ENCODE measurements around the gene ADAMTSL3.

Gene ADAMTSL3

DNA sequence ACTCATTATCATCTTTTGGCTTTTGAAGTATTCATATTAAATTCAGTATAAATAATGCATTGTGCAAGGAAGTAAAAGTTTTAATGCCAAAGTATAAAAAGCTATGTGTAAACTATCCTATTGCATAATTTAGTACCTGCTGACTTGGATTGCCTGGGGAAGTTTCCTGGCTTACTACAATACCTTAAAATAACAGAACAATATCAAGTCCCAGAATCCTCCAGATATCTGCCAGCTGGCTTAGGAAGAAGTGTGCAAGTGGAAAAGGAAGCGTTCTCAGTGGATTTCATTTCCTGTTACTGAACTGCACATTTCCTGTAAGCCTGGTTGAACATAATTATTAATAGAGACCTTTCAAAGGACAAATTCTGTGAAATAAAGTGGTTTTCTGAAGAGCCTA is 236.7 kb downstream of the ADAMTSL3 start:
- no peaks in the 10 kb centered on the region for H3K9me3 ChIP-seq (ENCODE audit: control insufficient read depth, low read length)
- H3K4me3 ChIP-seq (ENCODE audit: low read depth, low read length) = no peak overlapping the region
- H3K27ac ChIP-seq = no peak overlapping the region
- no peaks in the 10 kb centered on the region for H3K36me3 ChIP-seq (ENCODE audit: control insufficient read depth, insufficient read depth, low read length)
- no peak overlapping the region for H2AFZ ChIP-seq
- H3K27me3 ChIP-seq (ENCODE audit: control insufficient read depth, insufficient read depth, low read length) = no peaks in the 10 kb centered on the region
- no peak overlapping the region for H3K4me2 ChIP-seq (ENCODE audit: low read length)
- no peaks in the 10 kb centered on the region for H3K4me1 ChIP-seq
- no peaks in the 10 kb centered on the region for H3K79me2 ChIP-seq
- H3K9ac ChIP-seq = no peak overlapping the region
- TF ChIP-seq, protein P1, sequence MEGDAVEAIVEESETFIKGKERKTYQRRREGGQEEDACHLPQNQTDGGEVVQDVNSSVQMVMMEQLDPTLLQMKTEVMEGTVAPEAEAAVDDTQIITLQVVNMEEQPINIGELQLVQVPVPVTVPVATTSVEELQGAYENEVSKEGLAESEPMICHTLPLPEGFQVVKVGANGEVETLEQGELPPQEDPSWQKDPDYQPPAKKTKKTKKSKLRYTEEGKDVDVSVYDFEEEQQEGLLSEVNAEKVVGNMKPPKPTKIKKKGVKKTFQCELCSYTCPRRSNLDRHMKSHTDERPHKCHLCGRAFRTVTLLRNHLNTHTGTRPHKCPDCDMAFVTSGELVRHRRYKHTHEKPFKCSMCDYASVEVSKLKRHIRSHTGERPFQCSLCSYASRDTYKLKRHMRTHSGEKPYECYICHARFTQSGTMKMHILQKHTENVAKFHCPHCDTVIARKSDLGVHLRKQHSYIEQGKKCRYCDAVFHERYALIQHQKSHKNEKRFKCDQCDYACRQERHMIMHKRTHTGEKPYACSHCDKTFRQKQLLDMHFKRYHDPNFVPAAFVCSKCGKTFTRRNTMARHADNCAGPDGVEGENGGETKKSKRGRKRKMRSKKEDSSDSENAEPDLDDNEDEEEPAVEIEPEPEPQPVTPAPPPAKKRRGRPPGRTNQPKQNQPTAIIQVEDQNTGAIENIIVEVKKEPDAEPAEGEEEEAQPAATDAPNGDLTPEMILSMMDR (IDR thresholded peaks at IDR 0.05) = no peak

DNA sequence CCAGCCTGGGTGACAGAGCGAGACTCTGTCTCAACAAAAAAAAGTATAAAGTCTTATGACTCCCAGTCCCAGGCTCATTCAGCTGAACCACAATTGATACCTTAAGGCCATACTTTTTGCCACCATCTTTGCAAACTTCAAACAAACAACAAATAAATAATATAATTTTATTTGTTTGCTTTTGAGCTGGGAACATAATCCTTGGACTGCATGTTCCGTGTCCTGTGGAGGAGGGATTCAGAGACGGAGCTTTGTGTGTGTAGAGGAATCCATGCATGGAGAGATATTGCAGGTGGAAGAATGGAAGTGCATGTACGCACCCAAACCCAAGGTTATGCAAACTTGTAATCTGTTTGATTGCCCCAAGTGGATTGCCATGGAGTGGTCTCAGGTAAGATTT is 238.6 kb downstream of the ADAMTSL3 start:
- Histone ChIP-seq H3K27me3 (ENCODE audit: control insufficient read depth, insufficient read depth, low read length) (no peaks in the 10 kb centered on the region), H3K27ac (no peak overlapping the region), H3K36me3 (ENCODE audit: control insufficient read depth, insufficient read depth, low read length) (no peaks in the 10 kb centered on the region), H3K9ac (no peak overlapping the region), H3K4me3 (ENCODE audit: low read depth, low read length) (no peak overlapping the region), H3K9me3 (ENCODE audit: control insufficient read depth, low read length) (no peaks in the 10 kb centered on the region), H3K79me2 (no peaks in the 10 kb centered on the region), H3K4me2 (ENCODE audit: low read length) (no peak overlapping the region), H2AFZ (no peak overlapping the region), H3K4me1 (no peaks in the 10 kb centered on the region)
- TF ChIP-seq, protein P1 (IDR thresholded peaks at IDR 0.05) = no peak

DNA sequence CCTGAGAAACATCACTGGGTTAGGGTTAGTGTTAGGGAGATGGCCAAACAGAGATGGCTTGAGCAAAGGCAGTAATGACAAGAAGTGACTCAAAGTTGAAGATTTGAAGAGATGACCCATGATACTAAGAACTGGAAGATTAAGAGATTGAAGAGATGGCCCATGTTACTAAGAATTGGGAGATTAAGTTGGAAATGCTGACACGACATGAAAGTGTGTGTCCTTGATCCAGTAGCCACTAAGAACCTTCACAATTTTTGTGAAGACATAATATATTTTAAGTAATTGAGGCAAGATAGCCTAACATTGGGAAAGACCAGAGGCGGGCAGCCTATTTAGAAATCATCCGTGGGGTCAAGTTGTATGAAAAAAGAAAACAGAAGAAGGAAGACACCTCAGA is 239.4 kb downstream of the ADAMTSL3 start:
- TF ChIP-seq, protein P1 (IDR thresholded peaks at IDR 0.05) = no peak

DNA sequence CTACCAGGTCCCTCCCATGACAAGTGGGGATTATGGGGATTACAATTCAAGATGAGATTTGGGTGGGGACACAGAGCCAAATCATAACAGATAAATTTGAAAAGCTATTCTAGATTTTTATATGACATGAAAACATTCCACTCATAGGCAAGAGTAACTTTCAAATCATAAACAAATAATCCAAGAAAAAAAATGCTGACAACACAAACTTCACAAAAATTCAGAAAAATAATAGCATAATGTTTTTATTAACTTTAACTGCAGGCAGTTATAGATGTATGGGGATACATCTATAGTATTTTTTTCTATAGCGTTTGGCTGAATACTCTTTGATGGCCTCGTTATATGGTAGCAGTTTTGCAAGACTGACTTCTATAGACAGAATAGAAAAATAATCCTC is 243.1 kb downstream of the ADAMTSL3 start:
- Histone ChIP-seq H3K4me2 (ENCODE audit: low read length) (no peak overlapping the region), H3K4me1 (no peaks in the 10 kb centered on the region), H3K9me3 (ENCODE audit: control insufficient read depth, low read length) (no peaks in the 10 kb centered on the region), H3K27ac (no peak overlapping the region), H2AFZ (no peak overlapping the region), H3K36me3 (ENCODE audit: control insufficient read depth, insufficient read depth, low read length) (no peaks in the 10 kb centered on the region), H3K9ac (no peak overlapping the region), H3K79me2 (no peaks in the 10 kb centered on the region), H3K27me3 (ENCODE audit: control insufficient read depth, insufficient read depth, low read length) (no peaks in the 10 kb centered on the region), H3K4me3 (ENCODE audit: low read depth, low read length) (no peak overlapping the region)
- TF ChIP-seq, protein P1 (IDR thresholded peaks at IDR 0.05) = no peak

More for the DNA sequence above, 239.4 kb downstream of the ADAMTSL3 start:
- Histone ChIP-seq H2AFZ (no peak overlapping the region), H3K27me3 (ENCODE audit: control insufficient read depth, insufficient read depth, low read length) (no peaks in the 10 kb centered on the region), H3K4me3 (ENCODE audit: low read depth, low read length) (no peak overlapping the region), H3K9me3 (ENCODE audit: control insufficient read depth, low read length) (no peaks in the 10 kb centered on the region), H3K4me1 (no peaks in the 10 kb centered on the region), H3K9ac (no peak overlapping the region), H3K27ac (no peak overlapping the region), H3K4me2 (ENCODE audit: low read length) (no peak overlapping the region), H3K79me2 (no peaks in the 10 kb centered on the region), H3K36me3 (ENCODE audit: control insufficient read depth, insufficient read depth, low read length) (no peaks in the 10 kb centered on the region)

DNA sequence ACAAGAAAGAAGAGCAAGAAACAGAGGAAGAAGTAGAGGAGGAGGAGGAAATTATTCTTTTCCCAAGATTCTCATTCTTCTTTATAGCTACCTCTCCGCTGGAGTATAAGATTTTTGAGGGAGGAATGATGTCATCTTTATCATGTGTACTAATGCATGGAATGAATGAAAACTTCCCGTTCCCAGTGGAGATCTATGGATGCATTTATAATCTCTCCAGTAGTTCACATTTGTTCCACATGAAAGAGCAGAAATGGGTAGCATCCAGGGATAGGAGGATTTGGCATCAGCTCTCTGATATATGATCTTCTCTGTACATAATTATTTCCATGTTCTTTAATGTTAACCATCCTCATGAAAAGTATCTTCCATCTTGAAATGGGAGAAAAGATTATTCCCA is 244.4 kb downstream of the ADAMTSL3 start:
- no peaks in the 10 kb centered on the region for H3K27me3 ChIP-seq (ENCODE audit: control insufficient read depth, insufficient read depth, low read length)
- no peaks in the 10 kb centered on the region for H3K36me3 ChIP-seq (ENCODE audit: control insufficient read depth, insufficient read depth, low read length)
- no peak overlapping the region for H3K4me3 ChIP-seq (ENCODE audit: low read depth, low read length)
- H3K79me2 ChIP-seq = no peaks in the 10 kb centered on the region
- H2AFZ ChIP-seq = no peak overlapping the region
- H3K4me1 ChIP-seq = no peaks in the 10 kb centered on the region
- H3K4me2 ChIP-seq (ENCODE audit: low read length) = no peak overlapping the region
- TF ChIP-seq, protein P1 (IDR thresholded peaks at IDR 0.05) = no peak
- H3K9ac ChIP-seq = no peak overlapping the region
- no peak overlapping the region for H3K27ac ChIP-seq
- H3K9me3 ChIP-seq (ENCODE audit: control insufficient read depth, low read length) = no peaks in the 10 kb centered on the region
